Measurements from ENCODE around the gene CANT1. TPM values are rescaled to one million over a fixed set of nuclear protein-coding genes. Genes with fewer than 3 reads are reported as not detected.

CANT1 gene
- total RNA-seq, 1 donor from 2014 or later, result 23.1 TPM

DNA sequence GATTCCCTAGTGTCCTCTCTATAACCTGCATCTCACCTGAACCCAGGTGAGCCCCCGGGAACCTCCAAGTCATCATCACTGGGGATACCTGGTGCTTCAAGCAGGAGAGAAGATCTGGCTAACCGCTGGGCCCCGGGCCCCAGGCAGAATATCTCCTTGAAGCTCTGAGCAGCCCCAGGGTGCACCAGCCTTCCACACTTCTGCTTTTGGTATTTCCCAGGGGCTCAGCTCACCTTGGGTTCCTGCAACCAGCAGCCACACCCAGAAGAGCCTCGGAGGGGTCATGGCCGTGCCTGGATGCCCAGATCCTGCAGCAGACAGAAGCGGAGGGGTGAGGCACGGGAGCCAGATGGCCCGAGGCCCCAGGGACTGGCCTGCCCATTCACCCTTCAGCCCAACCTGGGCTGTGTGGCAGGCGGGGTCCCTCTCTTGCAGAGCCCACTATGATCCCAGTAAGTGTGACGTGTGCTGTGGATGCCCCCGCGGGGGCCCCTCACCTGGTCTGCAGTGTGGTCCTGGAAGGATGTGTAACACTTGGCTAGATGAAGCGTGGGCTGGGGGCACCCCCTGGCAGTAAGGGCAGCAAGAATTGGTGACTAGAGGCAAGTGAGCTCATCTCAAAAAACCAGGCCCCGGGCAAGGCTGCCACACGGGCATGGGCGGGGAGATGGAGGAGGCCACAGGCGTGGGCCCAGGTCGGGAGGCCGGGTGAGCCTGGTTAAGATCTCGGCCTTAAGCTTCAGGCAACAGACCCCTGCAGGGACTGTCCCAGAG lies 32.5 kb downstream of the CANT1 start:
- Histone ChIP-seq H3K4me3 (peak overlapping the region in 1 of 2 donors; percentile 13), H3K4me1 (peaks cover 76% of the 10 kb centered on the region), H3K27ac (peak overlapping the region; percentile 89), H3K9me3 (no peaks in the 10 kb centered on the region), H3K36me3 (no peaks in the 10 kb centered on the region), H3K27me3 (no peaks in the 10 kb centered on the region)
- intact Hi-C loops (cut with DNase I), result loop anchor here (10.0 kb wide), 1 partner anchor 52 kb away; the partner anchor contains the start of gene TIMP2
- no peak for DNase-seq (ENCODE audit: extremely low spot score in 2 of 2)
- no peak for TF ChIP-seq POLR2AphosphoS5 (IDR thresholded peaks at IDR 0.05; ENCODE audit: insufficient read depth in 1 of 2, low read depth in 1 of 2)
- no peak for TF ChIP-seq POLR2A (IDR thresholded peaks at IDR 0.05)
- TF ChIP-seq, protein P1, sequence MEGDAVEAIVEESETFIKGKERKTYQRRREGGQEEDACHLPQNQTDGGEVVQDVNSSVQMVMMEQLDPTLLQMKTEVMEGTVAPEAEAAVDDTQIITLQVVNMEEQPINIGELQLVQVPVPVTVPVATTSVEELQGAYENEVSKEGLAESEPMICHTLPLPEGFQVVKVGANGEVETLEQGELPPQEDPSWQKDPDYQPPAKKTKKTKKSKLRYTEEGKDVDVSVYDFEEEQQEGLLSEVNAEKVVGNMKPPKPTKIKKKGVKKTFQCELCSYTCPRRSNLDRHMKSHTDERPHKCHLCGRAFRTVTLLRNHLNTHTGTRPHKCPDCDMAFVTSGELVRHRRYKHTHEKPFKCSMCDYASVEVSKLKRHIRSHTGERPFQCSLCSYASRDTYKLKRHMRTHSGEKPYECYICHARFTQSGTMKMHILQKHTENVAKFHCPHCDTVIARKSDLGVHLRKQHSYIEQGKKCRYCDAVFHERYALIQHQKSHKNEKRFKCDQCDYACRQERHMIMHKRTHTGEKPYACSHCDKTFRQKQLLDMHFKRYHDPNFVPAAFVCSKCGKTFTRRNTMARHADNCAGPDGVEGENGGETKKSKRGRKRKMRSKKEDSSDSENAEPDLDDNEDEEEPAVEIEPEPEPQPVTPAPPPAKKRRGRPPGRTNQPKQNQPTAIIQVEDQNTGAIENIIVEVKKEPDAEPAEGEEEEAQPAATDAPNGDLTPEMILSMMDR (IDR thresholded peaks at IDR 0.05), result no peak

DNA sequence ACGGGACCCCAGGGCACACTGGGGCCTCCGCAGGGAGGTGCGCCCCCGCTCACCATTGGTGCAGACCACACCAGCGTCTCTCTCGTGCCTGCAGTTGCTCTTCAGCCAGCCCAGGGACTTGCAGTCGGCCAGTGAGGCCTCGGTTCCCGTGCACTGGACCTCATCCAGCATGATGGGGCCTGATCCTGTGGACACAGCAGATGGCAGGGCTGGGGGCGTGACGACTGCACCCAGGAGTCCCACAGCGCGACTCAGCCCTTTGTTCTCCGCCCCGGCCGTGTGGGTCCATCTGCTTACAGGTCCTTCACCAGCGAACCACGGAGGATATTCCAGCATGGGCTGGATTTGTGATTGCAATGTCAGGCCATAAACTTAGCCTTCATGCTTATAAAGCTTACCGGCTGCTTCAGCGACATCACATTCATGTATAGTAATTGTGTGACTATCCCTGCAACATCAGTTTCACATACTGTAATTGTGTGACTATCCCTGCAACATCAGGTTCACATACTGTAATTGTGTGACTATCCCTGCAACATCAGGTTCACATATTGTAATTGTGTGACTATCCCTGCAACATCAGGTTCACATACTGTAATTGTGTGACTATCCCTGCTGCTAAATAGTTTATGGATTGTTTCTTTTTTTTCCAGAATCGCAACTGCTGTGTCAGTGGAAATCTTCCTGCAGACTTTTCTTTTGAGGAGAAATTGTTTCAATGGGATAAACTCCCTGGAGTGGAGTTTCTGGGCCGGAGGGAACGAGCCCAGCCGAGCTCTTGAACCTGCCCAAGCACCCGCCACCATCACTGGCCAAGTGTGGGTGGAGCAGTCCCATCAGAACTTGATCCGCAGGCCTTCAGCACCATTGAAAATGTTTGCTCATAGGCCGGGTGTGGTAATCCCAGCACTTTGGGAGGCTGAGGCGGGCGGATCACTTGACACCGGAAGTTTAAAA lies 34.7 kb downstream of the CANT1 start:
- H3K36me3 ChIP-seq, result no peaks in the 10 kb centered on the region
- no peaks in the 10 kb centered on the region for H3K27me3 ChIP-seq
- peaks cover 88% of the 10 kb centered on the region for H3K4me1 ChIP-seq
- H3K27ac ChIP-seq, result peak overlapping the region; percentile 89
- no peaks in the 10 kb centered on the region for H3K9me3 ChIP-seq
- peak in 1 of 2 donors; percentile 94 for DNase-seq (ENCODE audit: extremely low spot score in 2 of 2)
- TF ChIP-seq, protein P1 (IDR thresholded peaks at IDR 0.05), result no peak
- TF ChIP-seq POLR2AphosphoS5 (IDR thresholded peaks at IDR 0.05; ENCODE audit: insufficient read depth in 1 of 2, low read depth in 1 of 2), result peak; percentile 61 to 74
- intact Hi-C loops (cut with DNase I), result loop anchor here (5.0 to 10.0 kb wide), 2 partner anchors 50 to 113 kb away; partner anchors contain the start of gene TIMP2
- no peak overlapping the region for H3K4me3 ChIP-seq

DNA sequence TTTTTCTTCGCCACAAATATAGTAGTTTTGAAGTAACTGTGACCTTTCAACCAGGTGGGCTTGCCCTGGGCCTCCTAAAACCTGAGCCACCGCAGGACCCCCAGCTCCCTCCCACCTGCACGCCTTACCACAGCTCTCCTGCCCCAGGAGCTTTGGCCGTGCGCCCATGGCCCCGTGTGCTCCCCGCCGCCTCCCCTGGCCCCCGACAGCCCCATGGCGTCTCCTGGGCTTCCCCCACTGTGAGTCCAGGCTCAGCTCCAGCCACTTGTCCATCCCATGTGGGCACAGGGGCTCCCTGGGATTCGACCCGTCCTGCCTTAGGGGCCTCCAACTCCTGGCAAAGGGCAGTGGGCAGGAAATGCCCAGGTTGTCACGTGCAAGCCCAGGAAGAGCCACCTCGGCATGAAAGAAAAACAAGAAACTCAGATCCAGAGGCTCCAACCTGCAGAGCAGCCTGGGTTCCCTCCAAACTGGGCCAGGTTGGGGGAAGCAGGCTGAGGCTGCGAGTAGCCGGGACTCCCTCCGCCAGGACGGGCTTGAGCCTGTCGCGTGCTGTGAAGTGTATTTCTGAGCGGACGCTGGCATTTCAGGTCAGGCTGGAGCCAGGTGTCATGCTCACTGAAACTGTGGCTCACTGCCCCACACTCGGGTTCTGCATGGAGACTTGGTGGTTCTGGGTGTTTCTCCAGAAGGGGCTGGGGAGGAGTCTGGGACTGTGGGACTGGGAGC lies 35.6 kb downstream of the CANT1 start:
- Histone ChIP-seq H3K36me3 (no peaks in the 10 kb centered on the region), H3K27me3 (no peaks in the 10 kb centered on the region), H3K27ac (peak overlapping the region; percentile 89), H3K9me3 (no peaks in the 10 kb centered on the region), H3K4me3 (no peak overlapping the region), H3K4me1 (peaks cover 78% of the 10 kb centered on the region)
- intact Hi-C loops (cut with DNase I), result loop anchor here (5.0 to 10.0 kb wide), 2 partner anchors 49 to 112 kb away; partner anchors contain the start of gene TIMP2
- DNase-seq (ENCODE audit: extremely low spot score in 2 of 2), result no peak
- TF ChIP-seq, protein P1 (IDR thresholded peaks at IDR 0.05), result no peak
- TF ChIP-seq POLR2AphosphoS5 (IDR thresholded peaks at IDR 0.05; ENCODE audit: insufficient read depth in 1 of 2, low read depth in 1 of 2) (no peak), POLR2A (IDR thresholded peaks at IDR 0.05) (no peak)

DNA sequence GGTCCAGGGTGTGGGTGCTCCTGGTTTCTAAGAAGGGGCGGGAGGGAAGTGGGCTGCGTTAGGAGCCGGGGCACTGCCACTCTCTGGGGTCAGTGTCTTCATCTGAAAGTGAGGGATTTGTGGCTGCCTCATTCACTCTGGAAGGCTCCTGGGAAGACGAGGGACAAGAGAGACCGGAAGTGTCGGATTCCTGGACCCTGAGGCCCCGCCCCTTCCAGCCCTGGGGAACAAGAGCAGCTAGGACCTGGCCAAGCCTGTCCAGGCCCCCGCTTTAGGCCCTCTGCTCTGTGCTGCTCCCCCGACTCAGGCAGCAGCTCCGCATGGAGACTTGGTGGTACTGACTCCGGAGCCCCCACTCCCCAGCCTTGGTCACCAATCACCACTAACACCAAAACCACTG lies 36.4 kb downstream of the CANT1 start:
- no peak for TF ChIP-seq POLR2A (IDR thresholded peaks at IDR 0.05)
- TF ChIP-seq, protein P1 (IDR thresholded peaks at IDR 0.05), result no peak
- TF ChIP-seq POLR2AphosphoS5 (IDR thresholded peaks at IDR 0.05; ENCODE audit: insufficient read depth in 1 of 2, low read depth in 1 of 2), result no peak
- peak overlapping the region; percentile 89 for H3K27ac ChIP-seq
- DNase-seq (ENCODE audit: extremely low spot score in 2 of 2), result no peak
- no peaks in the 10 kb centered on the region for H3K9me3 ChIP-seq
- H3K4me1 ChIP-seq, result peaks cover 71% of the 10 kb centered on the region
- H3K36me3 ChIP-seq, result no peaks in the 10 kb centered on the region
- H3K4me3 ChIP-seq, result no peak overlapping the region
- intact Hi-C loops (cut with DNase I), result loop anchor here (5.0 to 10.0 kb wide), 2 partner anchors 48 to 111 kb away; partner anchors contain the start of gene TIMP2
- no peaks in the 10 kb centered on the region for H3K27me3 ChIP-seq
